OCI-LY7 (cell line): Measurements from ENCODE around the gene DBN1. TPM values are rescaled to one million over a fixed set of nuclear protein-coding genes. Genes with fewer than 3 reads are reported as not detected.

Experiments used
- BruUV-seq: library from RNA; stranded (reverse); fragments of 400-500 nt; replicated peaks from 2 replicates; lab custom pipeline; 2021; lab: Mats Ljungman, UMichigan
- CTCF ChIA-PET: fragments of 300-600 bp; sonication (Branson Sonifier 250); formaldehyde crosslinking; loops from one replicate; lab custom pipeline; 2022; ENCODE audit warnings: antibody characterized with exemption; ENCODE audit not compliant: unreplicated experiment; lab: Charles Lee
- POLR2A ChIA-PET: fragments of 300-600 bp; sonication (Branson Sonifier 250); formaldehyde crosslinking; loops from one replicate; lab custom pipeline; 2022; ENCODE audit warnings: antibody characterized with exemption; lab: Charles Lee
- DNase-seq: peaks from one replicate; pipeline ENCODE4 v3.0.0-alpha.2; 2015; ENCODE audit warnings: low spot score
- H2AFZ ChIP-seq: fragments of 200-600 bp; sonication (generic), shearing (Covaris generic); 2 replicates; pipeline ENCODE4 v1.6.1; 2014; ENCODE audit warnings: mild to moderate bottlenecking, antibody characterized with exemption, low read length, moderate library complexity
- H3K27ac ChIP-seq: fragments of 200-600 bp; sonication (generic); 2 replicates; pipeline ENCODE4 v1.5.1; 2014; ENCODE audit warnings: mixed run types, low read depth, mild to moderate bottlenecking, moderate library complexity, low read length, inconsistent platforms; ENCODE audit not compliant: poor library complexity, severe bottlenecking
- H3K36me3 ChIP-seq: fragments of 200-600 bp; sonication (generic); 2 replicates; pipeline ENCODE4 v1.6.1; 2014; ENCODE audit warnings: mild to moderate bottlenecking, antibody characterized with exemption, low read length, moderate library complexity, mixed read lengths; ENCODE audit not compliant: insufficient read depth
- H3K4me1 ChIP-seq: fragments of 200-600 bp; sonication (generic); 2 replicates; pipeline ENCODE4 v1.5.1; 2014; ENCODE audit warnings: mild to moderate bottlenecking, low read length; ENCODE audit not compliant: insufficient read depth, poor library complexity, severe bottlenecking
- H3K4me2 ChIP-seq: fragments of 200-600 bp; sonication (generic); 2 replicates; pipeline ENCODE4 v1.6.1; 2014; ENCODE audit warnings: mild to moderate bottlenecking, low read length
- H3K4me3 ChIP-seq: fragments of 200-600 bp; sonication (generic); 2 replicates; pipeline ENCODE4 v1.5.1; 2014; ENCODE audit warnings: mild to moderate bottlenecking, low read depth, low read length; ENCODE audit not compliant: poor library complexity, severe bottlenecking
- H3K79me2 ChIP-seq: fragments of 200-600 bp; sonication (generic); 2 replicates; pipeline ENCODE4 v1.6.1; 2016; ENCODE audit warnings: low read depth, mild to moderate bottlenecking, low read length, moderate library complexity, mixed read lengths; ENCODE audit not compliant: insufficient read depth
- H3K9me2 ChIP-seq: fragments of 200-600 bp; sonication (generic); 2 replicates; pipeline ENCODE4 v1.6.1; 2016; ENCODE audit warnings: mild to moderate bottlenecking, low read length, mixed read lengths; ENCODE audit not compliant: insufficient read depth
- H3K9me3 ChIP-seq: fragments of 200-600 bp; sonication (generic); 2 replicates; pipeline ENCODE4 v1.6.1; 2014; ENCODE audit warnings: mild to moderate bottlenecking, mixed run types, low read length, mixed read lengths
- H4K20me1 ChIP-seq: fragments of 200-600 bp; sonication (generic); 2 replicates; pipeline ENCODE4 v1.6.1; 2014; ENCODE audit warnings: mild to moderate bottlenecking, antibody characterized with exemption, low read length, moderate library complexity, mixed read lengths; ENCODE audit not compliant: insufficient read depth
- EZH2phosphoT487 ChIP-seq: fragments of 200-600 bp; sonication (generic); IDR thresholded peaks from 2 replicates; pipeline ENCODE4 v1.6.1; 2018; ENCODE audit warnings: low read depth, borderline replicate concordance, mild to moderate bottlenecking, mixed run types, antibody characterized with exemption, low read length, moderate library complexity, mixed read lengths
- intact Hi-C: fragments of 100-400 bp; cut with micrococcal nuclease; formaldehyde crosslinking; loops from one replicate; pipeline ENCODE4 v1.10.0; 2022; ENCODE audit not compliant: unreplicated experiment
- total RNA-seq, 2 experiments: library from RNA; depleted of rRNA in 1 of 2; stranded (reverse); fragments of >200 nt in 1 of 2; shearing (Covaris generic) in 1 of 2; gene quantifications; 2 replicates each; pipeline ENCODE4 v1.2.3, GENCODE V29; 2014 to 2022
- TF ChIP-seq, protein P1 (sequence below): fragments of 200-600 bp; sonication (generic); conservative IDR thresholded peaks from 2 replicates; pipeline ENCODE4 v1.5.1; 2014; ENCODE audit warnings: mild to moderate bottlenecking, antibody characterized with exemption, low read length, moderate library complexity, mixed read lengths

Gene DBN1
- total RNA-seq, 2 experiments from 2014 or later: 11.7 to 22.0 TPM

- Histone ChIP-seq H3K79me2 (no peaks in the 10 kb centered on the region), H3K9me2 (no peaks in the 10 kb centered on the region), H3K27ac (no peak overlapping the region), H3K36me3 (no peaks in the 10 kb centered on the region), H3K4me1 (peaks cover 10% of the 10 kb centered on the region), H2AFZ (no peak overlapping the region), H3K4me2 (peak overlapping the region; percentile 67), H3K9me3 (no peaks in the 10 kb centered on the region), H3K4me3 (peak overlapping the region; percentile 65), H4K20me1 (no peaks in the 10 kb centered on the region)
- intact Hi-C loops: no loop called here
- ChIA-PET CTCF (interaction anchor here (0.7 to 1.1 kb wide), 2 partner anchors 123 to 139 kb away, joined by 3 read pairs; no protein-coding TSS in a partner anchor), POLR2A (interaction anchor here (0.6 kb wide), 2 partner anchors 46 to 348 kb away, joined by 3 read pairs; partner anchors contain the start of gene GRK6)
- BruUV-seq: no TSS peak
- DNase-seq: no peak
- TF ChIP-seq EZH2phosphoT487: no peak
- TF ChIP-seq, protein P1, sequence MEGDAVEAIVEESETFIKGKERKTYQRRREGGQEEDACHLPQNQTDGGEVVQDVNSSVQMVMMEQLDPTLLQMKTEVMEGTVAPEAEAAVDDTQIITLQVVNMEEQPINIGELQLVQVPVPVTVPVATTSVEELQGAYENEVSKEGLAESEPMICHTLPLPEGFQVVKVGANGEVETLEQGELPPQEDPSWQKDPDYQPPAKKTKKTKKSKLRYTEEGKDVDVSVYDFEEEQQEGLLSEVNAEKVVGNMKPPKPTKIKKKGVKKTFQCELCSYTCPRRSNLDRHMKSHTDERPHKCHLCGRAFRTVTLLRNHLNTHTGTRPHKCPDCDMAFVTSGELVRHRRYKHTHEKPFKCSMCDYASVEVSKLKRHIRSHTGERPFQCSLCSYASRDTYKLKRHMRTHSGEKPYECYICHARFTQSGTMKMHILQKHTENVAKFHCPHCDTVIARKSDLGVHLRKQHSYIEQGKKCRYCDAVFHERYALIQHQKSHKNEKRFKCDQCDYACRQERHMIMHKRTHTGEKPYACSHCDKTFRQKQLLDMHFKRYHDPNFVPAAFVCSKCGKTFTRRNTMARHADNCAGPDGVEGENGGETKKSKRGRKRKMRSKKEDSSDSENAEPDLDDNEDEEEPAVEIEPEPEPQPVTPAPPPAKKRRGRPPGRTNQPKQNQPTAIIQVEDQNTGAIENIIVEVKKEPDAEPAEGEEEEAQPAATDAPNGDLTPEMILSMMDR: no peak
Observed at GRCh38 chr5:177471610-177472356, 1.7 kb downstream of the DBN1 start.

GRCh38 chr5:177470759-177471536 lies 2.5 kb downstream of the DBN1 start:
- no peaks in the 10 kb centered on the region for H3K36me3 ChIP-seq
- H3K79me2 ChIP-seq: no peaks in the 10 kb centered on the region
- intact Hi-C loops: no loop called here
- TF ChIP-seq, protein P1: no peak
- no peak for TF ChIP-seq EZH2phosphoT487
- ChIA-PET CTCF (no interaction called here), POLR2A (interaction anchor here (0.6 kb wide), 2 partner anchors 298 to 347 kb away, joined by 3 to 5 read pairs; no protein-coding TSS in a partner anchor)
- no TSS peak for BruUV-seq
- H4K20me1 ChIP-seq: no peaks in the 10 kb centered on the region
- DNase-seq: no peak
- H3K27ac ChIP-seq: no peak overlapping the region
- no peaks in the 10 kb centered on the region for H3K9me2 ChIP-seq
- no peak overlapping the region for H3K4me3 ChIP-seq
- H2AFZ ChIP-seq: no peak overlapping the region
- H3K9me3 ChIP-seq: no peaks in the 10 kb centered on the region
- H3K4me1 ChIP-seq: peaks cover 10% of the 10 kb centered on the region
- no peak overlapping the region for H3K4me2 ChIP-seq
